Stimulated activated CD4-positive, alpha-beta T cell treated with anti-CD3 and anti-CD28 coated beads, Interleukin-2, amount 100 ng/mL, for 4 hours (primary cell): ENCODE data around the gene PIPOX.

Experiments used
- DNase-seq: peaks from one replicate; pipeline ENCODE4 v3.0.0-alpha.2; 2020; ENCODE audit warnings: low read depth

Gene PIPOX

DNA sequence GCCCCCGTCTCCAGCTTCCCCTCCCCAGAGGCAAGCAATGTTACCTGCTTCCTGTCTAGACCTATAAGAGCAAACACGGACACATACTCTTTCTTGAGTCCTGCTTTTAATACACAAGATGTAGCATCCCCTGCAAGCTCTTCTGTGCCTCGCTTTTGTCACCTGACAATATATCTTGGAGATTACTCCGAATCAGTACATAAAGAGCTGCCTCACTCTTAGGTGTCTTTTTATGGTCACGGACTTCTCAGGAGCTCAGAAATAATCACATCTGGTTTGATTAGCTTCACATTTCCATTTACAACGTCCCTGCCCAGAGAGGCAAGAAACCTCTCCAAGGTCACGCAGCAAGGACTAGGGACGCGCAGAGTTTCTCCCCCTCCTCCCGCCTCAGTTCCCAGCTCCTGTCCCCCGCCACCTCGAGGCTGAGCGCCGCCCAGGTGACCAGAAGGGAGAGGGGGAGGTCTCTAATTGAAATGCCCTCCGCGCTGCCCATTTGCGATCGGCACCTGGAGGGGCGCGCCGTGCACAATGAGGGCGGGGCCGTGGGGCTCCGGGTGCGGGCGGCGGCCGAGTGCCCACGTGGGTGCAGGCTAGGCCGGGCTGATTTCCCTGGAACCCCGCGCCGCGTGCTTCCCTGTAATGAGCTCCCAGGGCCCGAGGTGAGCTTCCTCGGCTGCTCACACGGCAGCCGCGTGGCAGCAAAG, 23.3 kb upstream of the PIPOX start:
- no peak for DNase-seq

DNA sequence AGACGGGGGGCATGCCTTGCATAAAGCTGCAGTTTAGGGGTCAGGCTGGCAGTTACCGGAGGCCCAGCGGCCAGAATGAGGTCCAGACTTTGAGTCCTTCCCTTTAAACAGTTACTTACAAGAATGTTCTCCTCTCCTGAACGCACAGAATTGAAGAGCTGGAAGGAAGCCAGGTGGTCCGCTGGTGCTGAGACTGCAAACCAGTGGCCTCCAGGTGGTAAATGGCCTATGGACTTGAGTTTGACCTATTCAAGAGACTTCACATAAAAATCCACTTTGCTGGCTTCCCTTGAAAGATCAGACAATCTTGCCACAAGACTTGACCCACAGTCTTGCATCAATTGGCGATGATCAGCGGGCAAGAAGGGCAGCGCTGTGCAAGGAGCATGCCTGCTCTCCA, 22.4 kb upstream of the PIPOX start:
- DNase-seq = no peak

DNA sequence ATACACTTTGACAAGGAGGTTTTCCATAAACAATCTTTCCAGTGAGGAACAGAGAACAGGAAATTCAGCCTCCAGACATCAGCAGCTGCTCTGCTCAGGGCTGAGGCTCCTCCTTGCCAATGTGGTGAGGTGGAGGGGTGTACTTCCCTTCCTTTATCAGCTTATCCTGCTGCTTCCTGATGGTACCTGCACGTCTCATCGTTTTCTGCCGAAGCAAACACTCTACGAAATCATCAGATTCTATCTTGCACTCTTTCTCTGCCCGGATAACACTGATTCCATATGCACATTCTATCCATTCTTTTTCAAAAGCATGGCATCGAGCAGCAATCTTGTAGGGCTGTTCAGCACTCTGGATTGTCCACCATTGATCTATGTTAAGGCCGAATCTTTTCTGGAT, 21.7 kb upstream of the PIPOX start:
- no peak for DNase-seq

DNA sequence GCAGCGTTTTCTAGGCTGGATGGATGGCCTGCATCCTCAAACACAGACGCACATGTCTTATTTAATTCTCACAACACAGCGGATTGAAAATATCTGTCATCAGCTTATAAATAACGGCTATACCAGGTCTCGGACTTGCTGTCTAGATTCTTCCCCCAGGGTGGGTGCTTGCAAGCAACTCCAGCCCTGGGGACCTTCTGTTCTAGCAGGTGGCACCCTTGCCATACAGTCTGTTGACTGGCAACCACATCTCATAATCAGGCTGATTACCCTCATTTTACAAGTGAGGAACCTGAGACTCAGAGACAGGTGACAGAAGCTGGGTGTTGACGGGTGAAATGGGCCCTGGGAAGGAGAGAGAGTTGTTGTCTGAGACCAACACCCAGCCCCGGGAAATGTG, 20.9 kb upstream of the PIPOX start:
- DNase-seq = no peak

DNA sequence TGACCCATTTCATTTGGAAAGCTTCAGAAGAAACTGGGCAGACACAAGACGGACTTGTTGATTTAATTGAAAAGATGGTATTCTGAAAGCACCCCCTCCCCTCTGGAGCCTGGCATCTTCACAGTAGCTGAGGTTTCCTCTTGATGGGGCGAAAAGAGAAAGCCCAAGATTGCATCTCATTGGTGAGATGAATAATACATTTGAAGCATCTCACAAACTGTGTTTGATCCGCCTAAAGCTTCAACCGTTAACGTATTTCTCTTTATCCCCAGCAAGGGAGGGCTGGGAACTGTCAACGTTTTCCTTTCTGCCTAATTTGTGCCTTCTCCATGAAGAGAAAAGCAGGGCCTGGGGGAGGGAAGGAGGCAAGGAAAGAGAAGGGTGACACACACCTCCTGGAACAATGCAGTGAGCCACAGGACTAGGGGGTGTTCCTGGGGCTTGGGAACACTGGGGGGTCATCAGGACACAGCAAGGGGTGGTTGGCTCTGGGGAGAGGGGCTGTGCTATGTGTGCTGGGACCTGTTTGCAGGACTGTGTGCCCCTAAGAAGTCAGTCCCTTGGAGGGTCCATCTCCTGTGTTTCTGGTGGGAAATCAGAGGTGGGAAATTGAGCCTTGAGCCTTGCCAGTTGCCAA, 18.5 kb upstream of the PIPOX start:
- no peak for DNase-seq

DNA sequence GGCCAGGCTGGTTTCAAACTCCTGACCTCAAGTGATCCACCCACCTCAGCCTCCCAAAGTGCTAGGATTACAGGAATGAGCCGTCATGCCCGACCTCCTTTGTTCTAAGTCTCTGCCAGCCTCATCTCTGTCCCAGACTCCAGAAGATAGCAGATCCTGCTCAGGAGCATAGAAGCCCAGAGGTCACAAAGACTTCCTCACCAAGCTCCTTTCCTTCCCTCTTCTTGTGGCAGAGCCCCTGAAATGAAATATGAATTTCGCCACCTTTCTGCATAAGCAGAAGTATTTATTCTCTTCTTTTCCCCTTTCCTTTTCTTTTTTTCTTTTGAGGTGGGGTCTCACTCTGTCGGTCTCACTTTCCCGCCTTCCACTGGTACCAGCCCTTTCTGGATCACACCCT, 11.5 kb upstream of the PIPOX start:
- DNase-seq = no peak

DNA sequence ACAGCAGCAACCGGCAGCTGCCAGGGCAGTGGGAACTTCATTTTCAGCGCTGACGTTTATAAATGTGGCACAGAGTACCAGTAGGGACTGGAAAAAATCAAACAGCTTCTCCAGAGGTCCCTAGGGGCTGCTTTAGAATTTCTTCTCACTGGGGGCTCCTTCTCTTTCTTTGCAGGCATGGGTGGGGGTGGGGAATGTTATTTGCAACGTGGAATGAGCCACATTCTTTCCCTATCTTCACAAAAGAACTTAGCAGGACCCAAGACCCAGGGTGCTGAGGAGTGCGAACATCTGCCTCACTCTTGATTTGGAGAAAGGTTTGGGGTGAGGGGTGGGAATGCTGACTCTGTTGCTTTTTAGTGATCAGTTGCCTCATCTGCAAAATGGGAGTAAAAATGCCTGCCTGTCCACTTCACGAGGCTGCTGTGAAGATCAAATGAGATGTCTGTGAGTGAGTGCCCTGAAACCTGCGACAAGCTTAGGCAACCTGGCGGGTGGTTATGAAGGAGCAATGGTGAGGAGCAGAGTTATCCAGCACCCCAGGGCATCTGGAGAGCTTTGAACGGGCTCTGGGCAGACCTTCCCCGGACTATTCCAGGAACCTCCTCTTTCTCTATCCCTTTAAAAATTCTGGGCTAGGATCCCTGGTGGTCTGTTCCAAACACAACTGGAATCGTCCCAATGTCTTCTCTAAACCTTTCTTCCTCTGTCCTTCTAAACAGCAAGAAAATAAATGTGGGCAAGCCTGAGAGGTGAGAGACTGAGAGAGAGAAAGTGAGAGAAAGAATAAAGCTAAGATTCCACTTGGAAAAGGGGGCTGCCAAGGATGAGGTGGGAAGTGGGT, 10.7 kb upstream of the PIPOX start:
- no peak for DNase-seq

DNA sequence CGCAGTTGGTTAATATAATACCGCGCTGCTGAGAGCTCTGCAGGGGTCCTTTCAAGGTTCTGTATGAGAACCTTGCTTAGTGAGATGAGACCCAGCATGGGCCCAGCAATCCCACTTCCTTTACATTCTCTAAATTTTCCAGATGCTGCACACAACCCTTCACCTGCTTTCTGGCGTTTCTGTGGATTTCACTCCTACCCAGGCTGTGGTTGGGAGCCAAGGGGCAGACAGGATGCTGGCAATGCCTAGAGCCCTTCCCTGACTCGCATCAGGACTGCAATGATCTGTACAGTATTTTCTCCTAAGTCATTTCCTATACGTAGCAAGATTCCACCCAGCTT, 10.1 kb upstream of the PIPOX start:
- DNase-seq = no peak

DNA sequence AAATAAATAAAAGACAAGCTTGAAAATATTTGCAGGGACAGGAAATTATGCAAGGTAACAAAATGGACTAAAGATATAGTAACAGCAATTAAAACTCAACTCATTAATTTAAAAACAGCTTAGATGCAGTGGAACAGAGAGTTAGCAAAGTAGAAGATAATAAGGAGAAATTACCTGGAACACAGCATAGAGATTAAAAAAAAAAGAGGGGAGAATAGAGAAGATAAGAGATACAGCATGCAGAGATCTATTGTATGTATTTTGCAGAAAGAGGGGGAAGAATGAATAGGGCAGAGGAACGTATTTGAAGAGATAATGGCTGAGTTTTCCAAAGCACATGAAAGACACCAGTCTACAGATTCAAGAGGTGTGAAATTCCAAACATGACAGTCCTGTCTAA, 8.4 kb upstream of the PIPOX start:
- no peak for DNase-seq

DNA sequence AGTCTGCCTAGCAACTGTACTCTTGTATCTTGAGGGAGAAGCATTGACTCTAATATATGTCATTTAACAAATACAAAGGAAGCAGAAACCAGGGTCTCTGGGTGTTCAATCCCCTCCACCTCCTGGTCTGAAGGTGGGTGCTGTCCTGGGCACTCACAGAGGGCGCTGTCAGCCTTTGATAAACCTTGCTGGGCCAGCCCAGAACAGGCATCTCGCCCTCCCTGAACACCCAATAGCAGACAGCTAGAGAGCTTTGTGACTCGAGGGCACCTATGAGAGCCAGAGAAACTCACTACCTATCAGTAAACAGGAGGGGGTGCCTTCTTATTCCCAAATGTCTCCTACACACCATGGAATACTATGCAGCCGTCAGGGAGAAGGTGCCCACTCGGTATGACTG, 6.4 kb upstream of the PIPOX start:
- DNase-seq = no peak

DNA sequence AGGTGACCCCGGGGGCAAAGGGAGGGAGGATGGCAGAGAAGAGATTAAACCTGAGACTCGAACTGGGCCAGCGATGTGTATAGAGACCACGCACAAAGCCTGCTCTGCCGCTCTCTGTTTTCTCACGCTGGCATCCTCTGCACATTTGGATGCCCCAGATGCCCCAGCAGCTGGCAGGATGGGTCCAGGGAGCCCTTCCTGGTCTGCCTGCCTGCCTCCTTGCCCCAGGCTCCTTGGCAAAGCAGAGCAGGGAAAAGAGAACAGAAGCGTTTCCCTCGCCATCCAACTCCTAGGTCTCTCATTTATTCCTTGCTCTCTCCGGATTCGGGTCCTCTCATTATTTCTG, 5.2 kb upstream of the PIPOX start:
- DNase-seq = no peak

DNA sequence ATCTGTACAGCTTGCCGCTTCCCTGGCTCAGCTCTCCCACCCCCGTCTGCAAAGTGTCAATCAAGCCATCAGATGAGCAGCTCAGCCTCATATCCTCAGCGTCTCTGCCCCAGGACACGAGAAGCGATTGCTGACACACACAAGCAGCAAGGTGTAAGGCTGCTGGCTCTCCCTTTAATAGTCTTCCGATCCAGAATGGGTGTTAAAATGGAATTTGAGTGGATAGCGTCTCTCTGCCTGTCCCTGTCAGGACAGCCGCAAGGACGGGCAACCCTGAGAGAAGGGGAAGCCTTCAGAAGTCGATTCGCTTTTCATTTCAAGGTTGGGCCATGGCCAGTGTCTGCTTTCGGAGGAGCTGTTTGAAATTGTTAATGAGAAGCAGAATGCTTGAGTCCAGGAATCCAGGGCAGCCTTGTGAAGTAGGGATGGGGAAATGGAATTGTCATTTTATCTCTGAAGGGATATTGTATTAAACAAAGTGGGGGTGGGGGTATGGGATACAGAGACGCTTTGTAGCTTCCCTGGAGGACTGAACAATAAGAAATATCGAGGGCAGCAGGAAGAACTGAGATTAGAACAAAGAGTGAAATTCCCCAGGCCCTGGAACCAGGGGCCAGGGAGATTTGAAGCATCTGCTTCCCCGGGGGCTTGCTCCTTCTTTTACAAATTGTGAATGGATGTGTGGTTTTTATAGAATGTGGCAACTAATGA, 4.7 kb upstream of the PIPOX start:
- no peak for DNase-seq

DNA sequence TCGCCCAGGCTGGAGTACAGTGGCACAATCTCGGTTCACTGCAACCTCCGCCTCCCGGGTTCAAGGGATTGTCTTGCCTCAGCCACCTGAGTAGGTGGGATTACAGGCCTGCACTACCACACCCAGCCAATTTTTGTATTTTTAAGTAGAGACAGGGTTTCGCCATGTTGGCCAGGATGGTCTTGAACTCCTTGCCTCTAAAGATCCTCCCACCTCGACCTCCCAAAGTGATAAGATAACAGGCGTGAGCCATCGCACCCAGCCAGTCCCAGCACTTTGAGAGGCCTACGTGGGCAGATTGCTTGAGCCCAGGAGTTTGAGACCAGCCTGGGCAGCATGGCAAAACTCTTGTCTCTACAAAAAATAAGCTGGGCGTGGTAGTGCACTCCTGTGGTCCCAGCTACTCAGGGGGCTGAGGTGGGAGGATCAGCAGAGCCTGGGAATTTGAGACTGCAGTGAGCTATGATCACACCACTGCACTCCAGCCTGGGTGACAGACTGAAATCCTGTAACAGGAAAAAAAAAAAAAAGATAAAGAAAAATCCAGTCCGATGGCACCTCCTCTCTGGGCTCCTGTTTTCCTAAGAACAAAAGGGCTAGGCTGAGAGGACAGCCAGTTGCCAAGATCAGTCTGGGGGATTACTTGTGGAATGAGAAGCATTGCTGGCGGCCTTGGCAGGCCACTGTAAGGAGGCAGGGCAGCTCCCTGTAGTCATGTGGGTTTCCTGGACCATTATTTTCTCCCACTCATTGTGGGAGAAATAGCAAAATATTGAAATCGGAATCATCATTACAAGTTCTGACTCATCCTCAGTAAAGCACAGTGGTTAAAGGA, 3.0 kb upstream of the PIPOX start:
- DNase-seq = no peak

DNA sequence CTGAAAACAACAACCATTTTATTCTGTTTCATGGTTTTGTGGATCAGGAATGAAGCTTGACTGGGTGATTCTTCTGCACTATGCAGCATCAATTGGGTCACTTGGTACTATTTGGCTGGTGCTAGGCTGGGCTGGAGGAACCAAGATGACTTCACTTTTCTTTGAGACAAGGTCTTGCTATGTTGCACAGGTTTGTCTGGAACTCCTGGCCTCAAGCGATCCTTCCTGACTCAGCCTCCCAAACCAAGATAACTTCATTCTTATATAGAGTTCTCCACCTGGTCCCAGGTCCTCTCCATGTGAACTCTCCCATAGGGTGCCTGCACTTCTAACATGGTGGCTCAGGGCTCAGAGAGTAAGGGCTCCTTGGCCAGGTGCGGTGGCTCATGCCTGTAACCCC, 1.9 kb upstream of the PIPOX start:
- DNase-seq = no peak

DNA sequence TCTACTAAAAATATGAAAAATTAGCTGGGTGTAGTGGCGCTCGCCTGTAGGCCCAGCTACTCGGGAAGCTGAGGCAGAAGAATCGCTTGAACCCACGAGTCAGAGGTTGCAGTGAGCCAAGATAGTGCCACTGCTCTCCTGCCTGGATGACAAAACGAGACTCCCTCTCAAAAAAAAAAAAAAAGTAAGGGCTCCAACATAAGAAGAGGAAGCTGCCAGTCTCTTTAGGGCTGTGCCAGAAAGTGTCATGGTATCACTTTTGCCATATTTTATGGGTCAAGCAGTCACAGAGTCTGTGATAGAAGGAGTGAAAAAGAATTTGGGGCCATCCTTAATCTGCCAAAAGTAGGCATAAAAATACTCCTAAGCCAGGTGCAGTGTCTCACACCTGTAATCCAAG, 1.4 kb upstream of the PIPOX start:
- no peak for DNase-seq

DNA sequence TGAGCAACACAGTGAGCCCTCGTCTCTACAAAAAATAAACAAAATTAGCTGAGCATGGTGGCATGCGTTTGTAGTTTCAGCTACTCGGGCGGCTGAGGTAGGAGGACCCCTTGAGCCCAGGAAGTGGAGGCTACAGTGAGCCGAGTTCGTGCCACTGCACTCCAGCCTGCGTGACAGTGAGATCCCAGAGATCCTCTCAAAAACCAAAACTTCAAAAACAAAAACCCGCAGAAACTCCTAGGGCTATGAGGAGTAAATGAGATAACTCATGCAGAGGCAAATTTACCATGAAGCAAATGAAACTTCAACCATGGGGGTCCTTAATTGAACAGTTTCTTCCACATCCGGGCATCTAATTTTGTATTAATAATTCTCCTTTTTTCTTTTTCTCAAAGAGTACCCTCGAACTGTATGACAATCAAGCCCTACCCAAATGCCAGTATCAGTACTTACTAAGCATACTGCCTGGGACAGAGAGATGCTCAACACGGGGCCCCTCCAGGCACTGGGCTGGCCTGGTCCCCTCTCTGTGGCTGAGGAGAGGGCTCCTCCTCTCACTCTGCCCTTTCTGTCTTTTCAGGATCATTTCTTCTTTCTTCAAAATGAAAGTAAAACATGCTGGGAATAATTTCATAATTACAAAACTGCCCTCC, 789 bp upstream of the PIPOX start:
- no peak for DNase-seq

DNA sequence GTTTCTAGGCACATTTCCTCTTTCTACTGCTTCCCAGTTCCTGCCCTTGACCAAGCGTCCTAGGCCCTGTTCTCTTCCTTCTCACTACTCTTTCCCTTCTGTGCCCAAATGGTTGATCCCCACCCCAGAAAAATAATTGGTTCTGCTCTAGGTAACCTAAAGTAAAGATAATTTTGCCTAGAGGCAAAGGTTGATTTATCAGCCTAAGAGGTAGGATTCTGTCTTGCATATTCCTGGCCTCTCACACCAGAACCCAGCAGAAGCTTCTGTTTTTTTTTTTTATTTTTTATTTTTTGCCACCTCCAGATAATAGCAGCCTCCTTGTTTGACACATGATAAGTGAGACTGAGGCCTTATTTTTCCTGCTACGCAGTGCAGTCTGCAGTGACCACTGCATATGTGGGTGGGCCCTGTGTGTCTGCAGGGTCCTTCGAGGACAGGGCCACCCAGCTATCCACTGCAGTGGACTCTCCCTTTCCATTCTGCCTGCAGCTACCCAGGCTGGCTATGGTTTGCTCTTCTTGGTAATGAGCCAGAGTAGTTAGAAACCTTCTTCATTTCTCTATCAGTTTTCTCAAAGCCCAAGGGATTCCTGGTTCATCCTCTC, 701 bp downstream of the PIPOX start:
- no peak for DNase-seq

DNA sequence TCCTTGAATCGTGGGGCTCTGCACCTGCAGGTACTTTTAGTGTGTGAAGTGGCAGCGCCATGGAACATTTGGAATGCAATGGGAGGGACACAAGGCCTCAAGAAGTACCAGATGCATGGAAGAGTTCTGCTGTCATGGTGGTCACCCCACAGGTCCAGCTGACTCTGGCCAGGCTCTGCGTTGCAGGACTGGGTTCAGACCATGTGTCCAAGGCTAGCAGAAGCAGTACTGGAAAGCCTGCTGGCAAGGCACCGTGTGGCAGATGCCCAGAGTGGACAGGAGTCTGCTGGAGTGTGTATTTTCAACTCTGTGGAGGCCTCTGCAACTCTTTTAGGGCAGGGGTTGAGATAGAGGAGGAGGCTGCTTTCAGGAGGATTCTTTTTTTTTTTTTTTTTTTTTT, 2.1 kb downstream of the PIPOX start:
- DNase-seq = no peak

DNA sequence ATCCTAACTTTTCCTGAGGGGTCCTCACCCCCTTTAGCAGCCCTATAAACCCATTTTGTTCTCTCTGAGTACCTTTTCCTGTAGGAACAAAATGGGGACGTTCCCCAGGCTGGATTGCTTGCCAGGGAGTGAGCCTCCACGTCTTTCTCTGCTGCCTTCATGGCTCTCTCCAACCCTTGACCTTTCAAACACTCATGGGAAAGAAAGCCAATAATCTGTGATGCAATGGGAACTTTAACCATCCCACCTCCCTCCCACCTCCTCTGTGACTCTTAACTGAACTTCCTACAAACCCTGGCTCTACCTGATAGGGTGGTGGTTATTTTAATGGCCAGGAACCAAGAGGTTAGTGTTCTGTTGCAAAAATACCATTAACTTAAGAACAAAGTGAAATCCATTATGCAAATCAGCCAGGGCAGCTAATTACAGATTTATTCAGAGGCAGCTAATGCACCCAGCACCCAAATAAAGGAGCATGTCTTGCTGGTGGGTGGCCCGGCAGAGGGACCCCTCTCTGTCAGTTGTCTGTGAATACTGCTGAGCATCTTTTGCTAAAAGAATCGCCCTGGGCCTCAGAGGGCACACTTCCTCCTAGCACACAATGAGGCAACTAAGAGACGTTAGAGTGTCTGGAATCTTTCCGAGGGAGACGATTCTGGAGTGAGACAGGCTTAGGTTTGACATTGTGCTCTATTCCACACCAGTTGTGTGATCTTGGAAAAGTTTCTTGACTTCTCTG, 3.0 kb downstream of the PIPOX start:
- DNase-seq = no peak

DNA sequence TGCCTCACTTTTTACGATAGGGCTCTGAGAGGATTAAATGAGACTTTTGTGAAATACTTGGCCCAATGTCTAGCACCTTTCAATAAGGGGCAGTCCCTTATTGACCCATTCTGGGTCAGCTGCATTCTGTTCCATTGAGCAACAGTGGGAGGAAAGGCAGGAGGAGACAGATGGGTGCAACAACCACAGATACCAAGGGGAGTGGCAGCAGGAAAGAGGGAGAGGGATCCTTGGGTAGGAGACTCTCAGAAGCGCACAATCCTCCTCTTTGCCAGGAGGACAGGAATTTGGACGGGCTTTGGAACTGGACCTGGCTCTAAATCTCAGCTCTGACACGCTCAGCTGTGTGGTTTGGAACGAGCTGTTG, 3.5 kb downstream of the PIPOX start:
- no peak for DNase-seq
